PFSK-1 (cell line): ENCODE results near the gene ZFAND6.

Experiments used
- FOXP2 ChIP-seq: optimal IDR thresholded peaks from 2 replicates; pipeline ENCODE3; 2011; ENCODE audit warnings: borderline replicate concordance, control low read depth, inconsistent platforms; ENCODE audit not compliant: insufficient read depth; ENCODE audit errors: extremely low read length, extremely low read depth
- POLR2AphosphoS5 ChIP-seq: IDR thresholded peaks from 2 replicates; pipeline ENCODE4 v1.6.1; 2012; ENCODE audit warnings: low read depth, mild to moderate bottlenecking, control low read depth, low read length, moderate library complexity
- SIN3A ChIP-seq: IDR thresholded peaks from 2 replicates; pipeline ENCODE4 v1.6.1; 2012; ENCODE audit warnings: mild to moderate bottlenecking, low read length, moderate library complexity, borderline replicate concordance; ENCODE audit not compliant: insufficient read depth
- TAF1 ChIP-seq: IDR thresholded peaks from 2 replicates; pipeline ENCODE4 v1.6.1; 2012; ENCODE audit warnings: low read length, control low read depth, borderline replicate concordance; ENCODE audit not compliant: insufficient read depth
- TF ChIP-seq, protein P1 (sequence below), 2 experiments: IDR thresholded peaks; 2 replicates each; pipeline versions ENCODE4 v1.6.1 to v1.8.0; 2011 to 2012; ENCODE audit warnings: low read depth in 2 of 2, low read length in 2 of 2, control low read depth in 1 of 2, inconsistent platforms in 1 of 2, mild to moderate bottlenecking in 1 of 2, moderate library complexity in 1 of 2; ENCODE audit not compliant: insufficient read depth in 1 of 2

ZFAND6 gene

DNA sequence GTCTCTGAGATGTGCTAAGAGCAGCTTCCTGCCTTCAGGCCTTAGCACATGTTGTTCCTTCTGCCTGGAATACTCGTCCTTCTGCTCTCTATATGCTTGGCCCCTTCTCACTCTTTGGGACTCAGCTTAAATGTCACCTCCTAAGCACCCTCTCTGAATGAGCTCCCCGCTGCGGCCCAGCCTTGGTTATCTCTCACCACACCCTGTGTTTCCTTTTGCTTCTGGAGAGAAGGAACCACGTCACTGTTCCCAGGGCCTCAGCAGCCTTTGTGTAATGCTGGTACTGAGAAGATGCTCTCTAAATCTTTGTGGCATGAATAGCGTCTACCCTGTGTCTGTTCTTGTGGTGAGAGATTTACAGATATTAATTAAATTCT lies 95.5 kb downstream of the ZFAND6 start:
- no peak for TF ChIP-seq TAF1
- no peak for TF ChIP-seq FOXP2
- no peak for TF ChIP-seq POLR2AphosphoS5
- no peak for TF ChIP-seq SIN3A
- TF ChIP-seq, protein P1, sequence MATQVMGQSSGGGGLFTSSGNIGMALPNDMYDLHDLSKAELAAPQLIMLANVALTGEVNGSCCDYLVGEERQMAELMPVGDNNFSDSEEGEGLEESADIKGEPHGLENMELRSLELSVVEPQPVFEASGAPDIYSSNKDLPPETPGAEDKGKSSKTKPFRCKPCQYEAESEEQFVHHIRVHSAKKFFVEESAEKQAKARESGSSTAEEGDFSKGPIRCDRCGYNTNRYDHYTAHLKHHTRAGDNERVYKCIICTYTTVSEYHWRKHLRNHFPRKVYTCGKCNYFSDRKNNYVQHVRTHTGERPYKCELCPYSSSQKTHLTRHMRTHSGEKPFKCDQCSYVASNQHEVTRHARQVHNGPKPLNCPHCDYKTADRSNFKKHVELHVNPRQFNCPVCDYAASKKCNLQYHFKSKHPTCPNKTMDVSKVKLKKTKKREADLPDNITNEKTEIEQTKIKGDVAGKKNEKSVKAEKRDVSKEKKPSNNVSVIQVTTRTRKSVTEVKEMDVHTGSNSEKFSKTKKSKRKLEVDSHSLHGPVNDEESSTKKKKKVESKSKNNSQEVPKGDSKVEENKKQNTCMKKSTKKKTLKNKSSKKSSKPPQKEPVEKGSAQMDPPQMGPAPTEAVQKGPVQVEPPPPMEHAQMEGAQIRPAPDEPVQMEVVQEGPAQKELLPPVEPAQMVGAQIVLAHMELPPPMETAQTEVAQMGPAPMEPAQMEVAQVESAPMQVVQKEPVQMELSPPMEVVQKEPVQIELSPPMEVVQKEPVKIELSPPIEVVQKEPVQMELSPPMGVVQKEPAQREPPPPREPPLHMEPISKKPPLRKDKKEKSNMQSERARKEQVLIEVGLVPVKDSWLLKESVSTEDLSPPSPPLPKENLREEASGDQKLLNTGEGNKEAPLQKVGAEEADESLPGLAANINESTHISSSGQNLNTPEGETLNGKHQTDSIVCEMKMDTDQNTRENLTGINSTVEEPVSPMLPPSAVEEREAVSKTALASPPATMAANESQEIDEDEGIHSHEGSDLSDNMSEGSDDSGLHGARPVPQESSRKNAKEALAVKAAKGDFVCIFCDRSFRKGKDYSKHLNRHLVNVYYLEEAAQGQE (IDR thresholded peaks at IDR 0.05; ENCODE audit: insufficient read depth in 1 of 2, low read depth in 2 of 2, low read length in 2 of 2), result no peak

GRCh38 chr15:80156176-80156720 lies 96.8 kb downstream of the ZFAND6 start:
- no peak for TF ChIP-seq POLR2AphosphoS5
- TF ChIP-seq FOXP2, result no peak
- no peak for TF ChIP-seq SIN3A
- no peak for TF ChIP-seq TAF1
- TF ChIP-seq, protein P1 (IDR thresholded peaks at IDR 0.05; ENCODE audit: insufficient read depth in 1 of 2, low read depth in 2 of 2, low read length in 2 of 2), result no peak

DNA sequence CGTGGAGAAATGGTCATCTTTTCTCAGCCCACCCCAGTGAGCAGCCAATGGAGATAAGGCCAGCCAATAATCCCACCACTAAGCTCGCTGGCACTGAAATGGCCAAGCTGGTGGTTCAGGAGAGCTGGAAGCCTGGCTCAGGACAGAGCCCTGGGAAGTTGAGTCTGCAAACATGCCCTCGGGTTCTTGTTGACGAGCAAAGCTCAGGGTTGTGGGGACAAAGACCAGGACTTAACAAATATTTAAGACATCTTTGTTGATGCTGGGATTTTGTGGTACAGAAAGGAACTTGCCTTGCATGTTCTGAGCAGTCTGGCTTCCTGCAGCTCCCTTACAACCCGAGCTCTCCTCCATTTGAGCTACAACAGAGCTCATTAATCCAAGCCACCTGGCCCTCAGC lies 97.7 kb downstream of the ZFAND6 start:
- no peak for TF ChIP-seq SIN3A
- no peak for TF ChIP-seq FOXP2
- TF ChIP-seq TAF1, result no peak
- TF ChIP-seq, protein P1 (IDR thresholded peaks at IDR 0.05; ENCODE audit: insufficient read depth in 1 of 2, low read depth in 2 of 2, low read length in 2 of 2), result no peak
- TF ChIP-seq POLR2AphosphoS5, result no peak

GRCh38 chr15:80159301-80159700 lies 99.8 kb downstream of the ZFAND6 start:
- TF ChIP-seq SIN3A (no peak), POLR2AphosphoS5 (no peak)

DNA sequence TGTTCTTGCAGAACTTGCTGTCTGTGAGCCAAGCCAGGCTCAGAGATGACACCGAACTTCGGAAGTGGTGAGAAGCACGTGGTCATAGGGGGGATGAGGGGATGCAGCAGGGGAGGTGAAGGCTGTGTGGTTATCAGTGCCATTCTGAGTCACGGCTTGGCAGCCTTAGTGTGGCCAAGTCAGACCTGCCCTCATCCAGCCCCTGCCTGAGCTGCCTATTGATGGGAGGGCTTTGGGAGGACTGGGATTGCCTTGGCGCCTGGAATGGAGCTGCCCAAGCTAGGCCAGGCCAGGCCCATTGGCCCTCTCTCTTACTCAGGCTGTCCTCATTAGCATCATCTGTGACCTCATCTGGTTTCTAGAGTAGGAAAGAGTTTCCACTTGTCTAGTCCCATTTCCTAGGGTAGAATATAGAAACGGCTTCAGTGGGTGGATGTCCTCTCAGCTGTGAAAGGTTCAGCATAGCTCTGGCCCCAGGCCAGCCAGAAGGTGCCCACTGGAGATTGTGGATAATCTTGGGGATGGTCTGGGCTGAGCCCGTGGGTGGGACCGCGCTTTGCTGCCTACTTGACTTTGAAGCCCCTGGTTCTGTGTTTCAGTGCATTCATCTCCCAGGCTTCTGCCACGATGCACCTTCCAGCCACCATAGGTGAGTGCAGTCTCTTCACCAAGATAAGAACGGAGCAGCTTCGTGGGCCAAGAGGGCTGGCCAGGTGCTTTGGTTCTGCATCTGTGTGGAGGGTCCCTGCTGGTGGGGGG lies 100.5 kb downstream of the ZFAND6 start:
- TF ChIP-seq SIN3A, result no peak
- TF ChIP-seq, protein P1 (IDR thresholded peaks at IDR 0.05; ENCODE audit: insufficient read depth in 1 of 2, low read depth in 2 of 2, low read length in 2 of 2), result no peak
